Measurements from ENCODE around the gene NEK11. TPM values are rescaled to one million over a fixed set of nuclear protein-coding genes. Genes with fewer than 3 reads are reported as not detected.
"Not testable (repeated sequence)": the region's sequence is repeated elsewhere in the genome, so short reads cannot be mapped to it uniquely, and the experiment has no call there.

The NEK11 gene
- total and polyA plus RNA-seq, 10 donors, result 0.77 to 5.9 (median 3.4) TPM

DNA sequence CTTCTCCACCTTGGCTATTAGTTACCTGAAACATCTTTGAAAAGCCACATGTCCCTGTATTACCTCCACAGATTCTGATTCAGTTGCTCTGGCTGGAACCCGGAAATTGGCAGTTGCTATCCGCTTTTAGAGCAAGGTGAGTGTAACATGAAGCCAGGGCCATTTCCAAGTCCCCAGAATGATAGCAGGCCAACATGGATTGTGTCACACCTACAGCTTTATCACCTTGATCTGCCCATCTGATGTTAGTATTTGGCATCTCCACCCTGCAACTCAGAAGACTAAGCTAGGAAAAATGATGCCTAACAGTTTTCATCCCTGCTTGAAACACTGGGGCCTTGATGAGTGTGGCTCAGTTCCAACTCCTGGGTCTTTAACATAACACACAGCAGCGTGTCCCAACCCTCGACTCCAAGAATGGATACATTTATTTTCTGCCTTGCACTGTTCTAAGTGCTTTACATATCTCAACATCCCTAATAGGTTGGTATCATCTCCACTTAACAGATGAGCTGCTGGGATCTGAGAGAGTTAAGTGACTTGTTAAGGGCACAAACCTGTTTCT, 333.6 kb downstream of the NEK11 start:
- TF ChIP-seq, protein P1, sequence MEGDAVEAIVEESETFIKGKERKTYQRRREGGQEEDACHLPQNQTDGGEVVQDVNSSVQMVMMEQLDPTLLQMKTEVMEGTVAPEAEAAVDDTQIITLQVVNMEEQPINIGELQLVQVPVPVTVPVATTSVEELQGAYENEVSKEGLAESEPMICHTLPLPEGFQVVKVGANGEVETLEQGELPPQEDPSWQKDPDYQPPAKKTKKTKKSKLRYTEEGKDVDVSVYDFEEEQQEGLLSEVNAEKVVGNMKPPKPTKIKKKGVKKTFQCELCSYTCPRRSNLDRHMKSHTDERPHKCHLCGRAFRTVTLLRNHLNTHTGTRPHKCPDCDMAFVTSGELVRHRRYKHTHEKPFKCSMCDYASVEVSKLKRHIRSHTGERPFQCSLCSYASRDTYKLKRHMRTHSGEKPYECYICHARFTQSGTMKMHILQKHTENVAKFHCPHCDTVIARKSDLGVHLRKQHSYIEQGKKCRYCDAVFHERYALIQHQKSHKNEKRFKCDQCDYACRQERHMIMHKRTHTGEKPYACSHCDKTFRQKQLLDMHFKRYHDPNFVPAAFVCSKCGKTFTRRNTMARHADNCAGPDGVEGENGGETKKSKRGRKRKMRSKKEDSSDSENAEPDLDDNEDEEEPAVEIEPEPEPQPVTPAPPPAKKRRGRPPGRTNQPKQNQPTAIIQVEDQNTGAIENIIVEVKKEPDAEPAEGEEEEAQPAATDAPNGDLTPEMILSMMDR (IDR thresholded peaks at IDR 0.05 in 8 of 11, conservative IDR thresholded peaks at IDR 0.05 in 3 of 11), result no peak
- Histone ChIP-seq H3K27me3 (replicated peaks in 1 of 7) (peaks cover 0 to 28% (median 10%) of the 10 kb centered on the region in 7 donors), H3K4me1 (peaks cover 0 to 21% (median 13%) of the 10 kb centered on the region in 6 donors), H3K4me3 (peak overlapping the region in 1 of 8 donors; percentile 76), H3K27ac (peak overlapping the region in 4 of 8 donors; percentile 80 to 89 (median 84)), H3K9me3 (no peaks in the 10 kb centered on the region), H3K36me3 (peaks cover 0 to 17% (median 0%) of the 10 kb centered on the region in 6 donors)
- DNase-seq, result no peak
- WGBS, 5 donors, result 82 to 95% (median 91%) methylated on average over 4 of the region's 4 CpGs
- intact Hi-C loops (cut with DNase I; ENCODE audit: low total_unique reads), result no loop called here

DNA sequence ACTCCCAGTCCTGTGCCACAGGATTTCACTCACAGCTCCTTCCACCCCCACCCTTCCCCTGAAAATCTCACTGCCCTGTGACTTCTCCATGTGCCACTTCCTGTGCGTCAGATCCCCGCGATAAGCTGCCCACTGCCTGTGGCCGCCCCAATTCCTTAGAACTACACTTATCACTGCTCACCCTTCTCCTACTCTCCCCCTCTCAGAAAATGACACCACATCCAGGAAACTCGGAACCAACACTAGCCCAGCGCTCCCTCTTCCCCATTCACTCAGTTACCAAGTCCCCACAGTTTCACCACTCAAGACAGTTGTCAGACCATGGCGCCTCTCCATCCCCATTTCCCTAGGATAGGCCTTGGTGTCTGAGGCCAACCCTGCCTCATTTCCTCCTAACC, 334.4 kb downstream of the NEK11 start:
- DNase-seq; H3K9me3 ChIP-seq; intact Hi-C loops (cut with DNase I; ENCODE audit: low total_unique reads): not testable (repeated sequence)
- Histone ChIP-seq H3K4me1 (peaks cover 0 to 21% (median 13%) of the 10 kb centered on the region in 6 donors), H3K4me3 (peak overlapping the region in 5 of 8 donors; percentile 44 to 76 (median 47)), H3K27ac (peak overlapping the region; percentile 64 to 89 (median 78)), H3K36me3 (peaks cover 0 to 11% (median 0%) of the 10 kb centered on the region in 6 donors), H3K27me3 (replicated peaks in 1 of 7) (peaks cover 0 to 28% (median 10%) of the 10 kb centered on the region in 7 donors)
- 33 to 74% (median 46%) methylated on average over 7 of the region's 7 CpGs for WGBS, 5 donors

DNA sequence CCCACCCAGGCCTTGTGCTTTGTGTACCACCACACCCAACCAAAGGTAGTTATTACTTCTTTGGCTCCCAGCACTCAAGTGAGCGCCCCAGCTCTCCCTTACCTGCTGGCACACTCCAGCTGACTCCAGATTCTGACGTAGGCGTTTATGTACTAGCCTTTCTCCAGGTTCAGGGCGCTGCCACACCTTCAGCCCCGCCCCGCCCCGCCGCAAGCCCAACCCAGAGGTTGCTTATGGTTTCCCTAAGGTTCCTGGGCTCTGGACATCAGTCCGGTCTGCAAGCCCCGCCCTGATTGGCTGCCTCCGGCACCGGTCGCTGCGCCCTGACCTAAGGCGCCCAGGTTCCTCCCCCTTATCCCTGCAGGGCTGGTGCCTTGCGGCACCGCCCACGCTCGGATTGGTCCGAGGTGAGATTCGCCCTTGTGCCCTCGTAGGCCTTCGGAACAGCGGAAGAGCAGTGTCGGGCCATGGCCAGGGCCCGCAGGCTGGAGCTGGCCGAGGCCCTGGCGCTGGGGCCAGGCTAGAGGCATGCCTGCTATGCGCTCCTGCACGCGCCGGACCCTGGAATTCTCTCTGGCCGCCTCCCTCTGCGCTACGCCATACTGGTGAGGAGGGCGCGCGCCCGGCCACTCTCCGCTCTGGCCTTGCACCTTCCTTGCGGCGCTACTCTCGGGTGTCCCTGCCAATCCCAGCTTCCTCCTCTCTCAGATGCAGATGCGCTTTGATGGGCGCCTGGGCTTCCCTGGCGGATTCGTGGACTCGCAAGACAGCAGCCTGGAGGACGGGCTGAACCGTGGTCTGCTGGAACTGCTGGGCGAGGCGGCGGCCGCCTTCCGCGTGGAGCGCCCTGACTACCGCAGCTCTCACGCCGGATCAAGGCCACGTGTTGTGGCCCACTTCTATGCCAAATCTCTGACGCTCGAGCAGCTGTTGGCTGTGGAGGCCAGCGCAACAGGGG, 335.1 kb downstream of the NEK11 start:
- WGBS, 5 donors, result 5 to 20% (median 10%) methylated on average over 37 to 64 of the region's 64 CpGs

DNA sequence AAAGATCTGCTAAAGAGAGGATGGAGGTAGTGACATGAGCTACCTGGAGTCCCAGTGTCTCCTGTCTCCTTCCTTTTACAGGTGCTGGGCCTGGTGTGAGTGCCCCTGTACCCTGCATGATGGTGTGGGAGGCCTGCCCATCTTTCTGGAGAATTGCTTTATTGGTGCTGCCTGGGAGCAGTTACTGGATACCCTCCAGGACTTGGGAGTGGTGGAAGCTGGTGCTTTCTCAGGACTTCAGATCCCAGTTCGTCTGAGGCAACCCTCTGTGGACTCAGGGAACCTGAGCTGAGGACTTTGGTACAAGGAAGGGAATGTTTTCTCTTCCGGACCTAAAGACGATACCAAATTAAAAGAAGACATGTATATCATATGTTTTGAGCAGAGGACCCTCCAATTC, 336.6 kb downstream of the NEK11 start:
- WGBS, 5 donors, result 73 to 92% (median 91%) methylated on average over 3 of the region's 3 CpGs
- Histone ChIP-seq H3K4me3 (no peak overlapping the region), H3K27ac (no peak overlapping the region), H3K36me3 (no peaks in the 10 kb centered on the region), H3K4me1 (peaks cover 0 to 21% (median 13%) of the 10 kb centered on the region in 6 donors), H3K9me3 (peaks cover 0 to 6% (median 0%) of the 10 kb centered on the region in 8 donors), H3K27me3 (replicated peaks in 1 of 7) (peaks cover 0 to 28% (median 10%) of the 10 kb centered on the region in 7 donors)
- DNase-seq, result no peak
- intact Hi-C loops (cut with DNase I; ENCODE audit: low total_unique reads), result no loop called here
- TF ChIP-seq POLR2A (IDR thresholded peaks at IDR 0.05) (no peak), POLR2AphosphoS5 (IDR thresholded peaks at IDR 0.05) (no peak)
- TF ChIP-seq, protein P1 (IDR thresholded peaks at IDR 0.05 in 8 of 11, conservative IDR thresholded peaks at IDR 0.05 in 3 of 11), result no peak

More for the DNA sequence above, 335.1 kb downstream of the NEK11 start:
- DNase-seq, result peak; percentile 96
- Histone ChIP-seq H3K27me3 (replicated peaks in 1 of 7) (peaks cover 0 to 28% (median 10%) of the 10 kb centered on the region in 7 donors), H3K4me3 (peak overlapping the region; percentile 42 to 76 (median 47)), H3K36me3 (peaks cover 0 to 4% (median 0%) of the 10 kb centered on the region in 6 donors), H3K9me3 (peaks cover 0 to 6% (median 0%) of the 10 kb centered on the region in 8 donors), H3K4me1 (peaks cover 0 to 21% (median 13%) of the 10 kb centered on the region in 6 donors), H3K27ac (peak overlapping the region; percentile 64 to 89 (median 78))
- TF ChIP-seq, protein P1 (IDR thresholded peaks at IDR 0.05 in 8 of 11, conservative IDR thresholded peaks at IDR 0.05 in 3 of 11), result no peak
- peak; percentile 72 to 90 (median 83) for TF ChIP-seq POLR2AphosphoS5 (IDR thresholded peaks at IDR 0.05)
- TF ChIP-seq POLR2A (IDR thresholded peaks at IDR 0.05), result no peak
- intact Hi-C loops (cut with DNase I; ENCODE audit: low total_unique reads), result no loop called here
